ENCODE measurements around the gene MLLT1. TPM values are rescaled to one million over a fixed set of nuclear protein-coding genes. Genes with fewer than 3 reads are reported as not detected.

The MLLT1 gene
- total RNA-seq, 1 donor = 12.5 TPM

- no peak overlapping the region for H3K4me3 ChIP-seq (ENCODE audit: low read depth, low read length)
- TF ChIP-seq CTCF (IDR thresholded peaks at IDR 0.05; ENCODE audit: insufficient read depth, low read depth, low read length) = no peak
- no peak for DNase-seq (ENCODE audit: low read depth)
These were observed 60.0 kb downstream of the MLLT1 start for GRCh38 chr19:6219586-6220290.

GRCh38 chr19:6219147-6219525 is 60.6 kb downstream of the MLLT1 start:
- no peak overlapping the region for H3K4me3 ChIP-seq (ENCODE audit: low read depth, low read length)
- DNase-seq (ENCODE audit: low read depth) = no peak
- TF ChIP-seq CTCF (IDR thresholded peaks at IDR 0.05; ENCODE audit: insufficient read depth, low read depth, low read length) = no peak

- TF ChIP-seq CTCF (IDR thresholded peaks at IDR 0.05; ENCODE audit: insufficient read depth, low read depth, low read length) = peak; percentile 93
These were observed 61.2 kb downstream of the MLLT1 start for GRCh38 chr19:6218491-6219146.

GRCh38 chr19:6217752-6218334 is 61.9 kb downstream of the MLLT1 start:
- no peak overlapping the region for H3K4me3 ChIP-seq (ENCODE audit: low read depth, low read length)
- DNase-seq (ENCODE audit: low read depth) = no peak
- TF ChIP-seq CTCF (IDR thresholded peaks at IDR 0.05; ENCODE audit: insufficient read depth, low read depth, low read length) = no peak

More at GRCh38 chr19:6218491-6219146, 61.2 kb downstream of the MLLT1 start:
- DNase-seq (ENCODE audit: low read depth) = peak; percentile 81
- no peak overlapping the region for H3K4me3 ChIP-seq (ENCODE audit: low read depth, low read length)

GRCh38 chr19:6216996-6217751 is 62.6 kb downstream of the MLLT1 start:
- peak; percentile 42 for DNase-seq (ENCODE audit: low read depth)

More at GRCh38 chr19:6216996-6217751, 62.6 kb downstream of the MLLT1 start:
- TF ChIP-seq CTCF (IDR thresholded peaks at IDR 0.05; ENCODE audit: insufficient read depth, low read depth, low read length) = no peak
- H3K4me3 ChIP-seq (ENCODE audit: low read depth, low read length) = no peak overlapping the region
